Measurements from ENCODE around the gene PTK6. TPM values are rescaled to one million over a fixed set of nuclear protein-coding genes. Genes with fewer than 3 reads are reported as not detected.

The PTK6 gene
- total RNA-seq, 1 donor from 2014 or later: 0.49 TPM

DNA sequence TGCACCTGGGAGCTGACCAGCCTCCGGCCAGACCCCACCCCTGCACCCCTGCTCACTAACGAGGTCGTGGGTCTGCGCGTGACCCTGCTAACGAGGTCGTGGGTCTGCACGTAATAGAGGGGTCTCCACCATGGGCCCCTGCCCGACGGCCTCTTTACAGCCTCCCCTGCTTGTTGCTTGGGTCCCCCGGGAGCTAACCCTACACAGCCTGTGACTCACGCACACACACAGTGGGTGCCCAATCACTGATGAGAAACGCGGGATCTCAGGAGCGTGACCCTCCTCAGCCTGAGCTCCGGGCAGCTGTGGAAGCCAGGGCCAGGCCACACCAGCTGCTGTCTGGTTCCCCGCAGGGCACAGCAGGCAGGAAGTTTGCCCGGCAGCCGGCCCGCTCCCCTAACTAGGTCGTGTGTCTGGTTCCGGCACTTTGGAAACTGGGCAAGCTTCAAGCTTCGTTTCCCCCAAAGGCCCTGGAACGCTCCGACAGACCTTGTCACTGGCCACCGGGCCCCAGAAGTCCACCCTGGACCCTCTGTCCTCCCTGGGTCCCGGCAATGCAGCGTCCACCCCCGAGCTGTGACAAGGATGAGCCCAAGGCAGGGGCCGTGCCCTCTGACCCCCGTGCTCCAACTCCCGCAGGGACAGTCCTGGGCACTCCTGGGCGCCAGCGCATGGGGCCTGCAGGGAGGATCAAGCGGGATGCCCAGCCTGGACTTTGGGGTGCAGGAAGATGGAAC lies 767 bp downstream of the PTK6 start:
- no peak for DNase-seq
- Mint-ChIP-seq H3K4me1 (peaks cover 20% of the 10 kb centered on the region), H3K36me3 (ENCODE audit: low read depth) (no peaks in the 10 kb centered on the region), H3K4me3 (no peak overlapping the region), H3K27ac (no peak overlapping the region), H3K27me3 (no peaks in the 10 kb centered on the region), H3K9me3 (no peaks in the 10 kb centered on the region)
- CTCF ChIA-PET: interaction anchor here (0.8 to 3.1 kb wide), 6 partner anchors 15 to 438 kb away, joined by 3 to 27 read pairs (median 4); no protein-coding TSS in a partner anchor
- POLR2A ChIA-PET: interaction anchor here (1.1 to 10.6 kb wide), 17 partner anchors 8 to 420 kb away, joined by 3 to 179 read pairs (median 12); partner anchors contain the start of genes ARFRP1, FNDC11, GMEB2 and HELZ2
- no peak for ATAC-seq (ENCODE audit: low read depth)
- TF ChIP-seq, protein P1, sequence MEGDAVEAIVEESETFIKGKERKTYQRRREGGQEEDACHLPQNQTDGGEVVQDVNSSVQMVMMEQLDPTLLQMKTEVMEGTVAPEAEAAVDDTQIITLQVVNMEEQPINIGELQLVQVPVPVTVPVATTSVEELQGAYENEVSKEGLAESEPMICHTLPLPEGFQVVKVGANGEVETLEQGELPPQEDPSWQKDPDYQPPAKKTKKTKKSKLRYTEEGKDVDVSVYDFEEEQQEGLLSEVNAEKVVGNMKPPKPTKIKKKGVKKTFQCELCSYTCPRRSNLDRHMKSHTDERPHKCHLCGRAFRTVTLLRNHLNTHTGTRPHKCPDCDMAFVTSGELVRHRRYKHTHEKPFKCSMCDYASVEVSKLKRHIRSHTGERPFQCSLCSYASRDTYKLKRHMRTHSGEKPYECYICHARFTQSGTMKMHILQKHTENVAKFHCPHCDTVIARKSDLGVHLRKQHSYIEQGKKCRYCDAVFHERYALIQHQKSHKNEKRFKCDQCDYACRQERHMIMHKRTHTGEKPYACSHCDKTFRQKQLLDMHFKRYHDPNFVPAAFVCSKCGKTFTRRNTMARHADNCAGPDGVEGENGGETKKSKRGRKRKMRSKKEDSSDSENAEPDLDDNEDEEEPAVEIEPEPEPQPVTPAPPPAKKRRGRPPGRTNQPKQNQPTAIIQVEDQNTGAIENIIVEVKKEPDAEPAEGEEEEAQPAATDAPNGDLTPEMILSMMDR (IDR thresholded peaks at IDR 0.05): no peak
- intact Hi-C loops (cut with micrococcal nuclease): loop anchor here (5.0 kb wide), 3 partner anchors 201 to 521 kb away; partner anchors contain the start of genes C20orf204, LIME1 and SLC2A4RG

GRCh38 chr20:63534831-63535651 lies 2.1 kb downstream of the PTK6 start:
- POLR2A ChIA-PET: interaction anchor here (10.6 kb wide), 1 partner anchor 13 kb away, joined by 179 read pairs; the partner anchor contains the start of gene PPDPF
- DNase-seq (peak; percentile 23), ATAC-seq (ENCODE audit: low read depth) (no peak)
- TF ChIP-seq, protein P1 (IDR thresholded peaks at IDR 0.05): no peak
- Mint-ChIP-seq H3K9me3 (no peaks in the 10 kb centered on the region), H3K4me1 (peaks cover 18% of the 10 kb centered on the region), H3K27me3 (no peaks in the 10 kb centered on the region), H3K4me3 (no peak overlapping the region), H3K36me3 (ENCODE audit: low read depth) (no peaks in the 10 kb centered on the region), H3K27ac (no peak overlapping the region)
- CTCF ChIA-PET: no interaction called here
- intact Hi-C loops (cut with micrococcal nuclease): loop anchor here (5.0 kb wide), 3 partner anchors 202 to 522 kb away; partner anchors contain the start of genes C20orf204, LIME1 and SLC2A4RG

DNA sequence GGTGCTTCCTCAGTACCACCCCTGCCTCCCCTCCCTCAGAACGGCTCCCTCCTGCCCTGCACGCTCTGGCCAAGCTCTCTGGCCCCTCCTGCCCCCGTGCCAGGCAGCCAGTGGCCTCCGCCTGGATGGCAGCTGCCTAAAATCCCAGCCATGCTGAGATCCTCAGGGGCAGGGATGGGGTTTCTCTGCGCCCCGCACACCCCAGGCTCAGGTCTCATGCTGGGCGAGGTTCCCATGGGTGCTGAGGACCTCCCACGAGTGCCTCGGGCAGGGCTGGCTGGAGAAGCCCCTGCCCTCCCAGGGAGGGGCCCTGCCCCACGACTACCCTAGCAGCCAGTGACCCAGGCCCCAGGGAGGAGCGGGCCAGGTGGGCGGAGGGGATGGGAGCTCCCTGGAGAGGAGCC lies 2.7 kb downstream of the PTK6 start:
- ATAC-seq (ENCODE audit: low read depth): no peak
- no peaks in the 10 kb centered on the region for H3K27me3 Mint-ChIP-seq
- ChIA-PET CTCF (no interaction called here), POLR2A (interaction anchor here (10.6 kb wide), 1 partner anchor 12 kb away, joined by 179 read pairs; the partner anchor contains the start of gene PPDPF)
- H3K4me3 Mint-ChIP-seq: no peak overlapping the region
- intact Hi-C loops (cut with micrococcal nuclease): no loop called here
- DNase-seq: peak; percentile 15
- no peaks in the 10 kb centered on the region for H3K9me3 Mint-ChIP-seq
- H3K36me3 Mint-ChIP-seq (ENCODE audit: low read depth): no peaks in the 10 kb centered on the region
- H3K4me1 Mint-ChIP-seq: peaks cover 18% of the 10 kb centered on the region
- H3K27ac Mint-ChIP-seq: no peak overlapping the region
- TF ChIP-seq, protein P1 (IDR thresholded peaks at IDR 0.05): no peak

GRCh38 chr20:63533871-63534393 lies 3.2 kb downstream of the PTK6 start:
- TF ChIP-seq, protein P1 (IDR thresholded peaks at IDR 0.05): no peak
- POLR2A ChIA-PET: interaction anchor here (10.6 kb wide), 1 partner anchor 11 kb away, joined by 179 read pairs; the partner anchor contains the start of gene PPDPF
- DNase-seq (peak; percentile 19), ATAC-seq (ENCODE audit: low read depth) (no peak)
- peaks cover 18% of the 10 kb centered on the region for H3K4me1 Mint-ChIP-seq
- no peaks in the 10 kb centered on the region for H3K9me3 Mint-ChIP-seq
- intact Hi-C loops (cut with micrococcal nuclease): no loop called here
- no peak overlapping the region for H3K27ac Mint-ChIP-seq
- CTCF ChIA-PET: no interaction called here
- H3K36me3 Mint-ChIP-seq (ENCODE audit: low read depth): no peaks in the 10 kb centered on the region
- no peaks in the 10 kb centered on the region for H3K27me3 Mint-ChIP-seq
- no peak overlapping the region for H3K4me3 Mint-ChIP-seq
